GM12801 (cell line): ENCODE measurements around the gene GAS6.

ENCODE experiments used
- TF ChIP-seq, protein P1 (sequence below): IDR thresholded peaks from one replicate; pipeline ENCODE4 v1.5.1; 2011; ENCODE audit warnings: control low read depth; ENCODE audit not compliant: insufficient read length; ENCODE audit errors: extremely low read depth

GAS6 gene

DNA sequence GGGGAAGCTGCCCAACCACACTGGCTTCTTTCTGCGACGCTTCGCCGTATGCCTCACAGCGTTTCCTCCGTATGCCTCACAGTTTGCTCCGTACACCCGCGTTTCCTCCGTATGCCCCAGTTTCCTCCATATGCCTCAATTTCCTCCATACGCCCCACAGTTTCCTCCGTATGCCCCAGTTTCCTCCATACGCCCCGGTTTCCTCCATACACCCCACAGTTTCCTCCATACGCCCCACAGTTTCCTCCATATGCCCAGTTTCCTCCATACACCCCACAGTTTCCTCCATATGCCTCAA is 22.6 kb downstream of the GAS6 start:
- TF ChIP-seq, protein P1, sequence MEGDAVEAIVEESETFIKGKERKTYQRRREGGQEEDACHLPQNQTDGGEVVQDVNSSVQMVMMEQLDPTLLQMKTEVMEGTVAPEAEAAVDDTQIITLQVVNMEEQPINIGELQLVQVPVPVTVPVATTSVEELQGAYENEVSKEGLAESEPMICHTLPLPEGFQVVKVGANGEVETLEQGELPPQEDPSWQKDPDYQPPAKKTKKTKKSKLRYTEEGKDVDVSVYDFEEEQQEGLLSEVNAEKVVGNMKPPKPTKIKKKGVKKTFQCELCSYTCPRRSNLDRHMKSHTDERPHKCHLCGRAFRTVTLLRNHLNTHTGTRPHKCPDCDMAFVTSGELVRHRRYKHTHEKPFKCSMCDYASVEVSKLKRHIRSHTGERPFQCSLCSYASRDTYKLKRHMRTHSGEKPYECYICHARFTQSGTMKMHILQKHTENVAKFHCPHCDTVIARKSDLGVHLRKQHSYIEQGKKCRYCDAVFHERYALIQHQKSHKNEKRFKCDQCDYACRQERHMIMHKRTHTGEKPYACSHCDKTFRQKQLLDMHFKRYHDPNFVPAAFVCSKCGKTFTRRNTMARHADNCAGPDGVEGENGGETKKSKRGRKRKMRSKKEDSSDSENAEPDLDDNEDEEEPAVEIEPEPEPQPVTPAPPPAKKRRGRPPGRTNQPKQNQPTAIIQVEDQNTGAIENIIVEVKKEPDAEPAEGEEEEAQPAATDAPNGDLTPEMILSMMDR: no peak

DNA sequence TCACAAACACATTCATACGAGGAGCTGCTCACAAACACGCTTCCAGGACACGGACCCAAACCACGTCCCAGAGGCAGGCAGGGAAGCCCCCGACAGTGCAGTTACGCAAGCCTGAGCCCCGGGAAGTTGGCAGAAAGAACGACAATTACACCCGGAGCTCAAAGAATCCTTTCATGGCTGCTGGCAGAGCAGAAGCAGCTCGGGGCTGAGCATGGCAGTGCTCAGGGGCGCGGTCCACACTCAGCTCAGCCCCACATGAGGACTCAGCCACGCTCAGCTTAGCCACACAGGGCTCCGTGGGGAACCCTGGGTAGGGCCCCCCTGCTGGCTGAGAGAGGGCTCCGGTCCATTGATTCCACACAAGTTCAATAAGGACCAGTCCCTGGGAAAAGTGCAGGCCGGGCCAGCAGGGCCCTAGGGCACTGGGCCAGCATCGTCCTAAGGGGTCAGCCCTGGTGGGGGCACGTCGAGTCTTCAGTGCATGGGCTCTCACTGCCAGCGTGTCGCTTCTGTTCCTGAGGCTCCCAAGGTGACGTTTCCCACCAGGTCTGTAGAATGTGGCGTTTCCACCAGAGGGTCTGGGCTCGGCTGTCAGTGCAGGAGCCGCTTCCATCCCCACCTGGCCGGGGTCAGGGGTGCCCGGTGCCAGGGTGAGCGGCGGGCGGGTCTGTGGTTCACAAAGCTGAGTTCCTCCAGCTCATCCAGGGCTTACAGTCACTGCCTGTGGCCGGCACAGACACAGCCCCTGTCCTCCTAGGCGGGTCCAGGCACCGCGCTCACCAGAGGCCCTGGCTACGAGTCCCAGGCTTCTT is 23.1 kb downstream of the GAS6 start:
- TF ChIP-seq, protein P1: no peak

DNA sequence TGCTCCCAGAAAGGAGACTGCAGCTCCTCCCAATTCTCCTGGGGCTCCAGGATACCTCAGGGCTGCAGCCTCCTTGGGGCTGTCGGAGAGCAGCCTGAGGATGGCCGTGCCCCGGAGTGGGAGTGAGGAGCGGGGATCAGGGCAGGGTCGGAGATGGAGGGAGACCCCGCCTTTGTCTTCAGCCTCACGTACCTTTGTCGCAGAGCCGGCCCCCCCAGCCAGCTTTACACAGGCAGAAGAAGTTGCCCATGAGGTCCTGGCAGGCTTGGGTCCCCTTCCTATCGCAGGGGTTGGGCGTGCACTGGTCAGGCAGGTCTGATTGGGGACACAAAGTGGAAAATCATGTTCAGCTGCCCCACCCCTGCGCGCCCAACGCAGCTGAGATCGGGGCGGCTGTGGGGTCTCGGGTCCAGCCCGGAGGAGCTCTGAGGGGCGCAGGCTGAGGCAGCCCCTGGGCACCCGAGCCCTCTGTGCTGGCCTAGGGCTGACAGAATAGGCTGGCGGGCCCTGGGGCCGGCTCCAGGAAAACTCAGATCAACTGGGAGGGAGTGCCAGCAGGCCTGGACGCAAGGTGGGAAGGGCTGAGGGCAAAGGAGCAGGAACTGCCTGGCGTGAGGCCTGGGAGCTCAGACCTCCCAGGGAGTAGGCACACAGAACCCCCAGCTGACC is 24.2 kb downstream of the GAS6 start:
- TF ChIP-seq, protein P1: no peak

DNA sequence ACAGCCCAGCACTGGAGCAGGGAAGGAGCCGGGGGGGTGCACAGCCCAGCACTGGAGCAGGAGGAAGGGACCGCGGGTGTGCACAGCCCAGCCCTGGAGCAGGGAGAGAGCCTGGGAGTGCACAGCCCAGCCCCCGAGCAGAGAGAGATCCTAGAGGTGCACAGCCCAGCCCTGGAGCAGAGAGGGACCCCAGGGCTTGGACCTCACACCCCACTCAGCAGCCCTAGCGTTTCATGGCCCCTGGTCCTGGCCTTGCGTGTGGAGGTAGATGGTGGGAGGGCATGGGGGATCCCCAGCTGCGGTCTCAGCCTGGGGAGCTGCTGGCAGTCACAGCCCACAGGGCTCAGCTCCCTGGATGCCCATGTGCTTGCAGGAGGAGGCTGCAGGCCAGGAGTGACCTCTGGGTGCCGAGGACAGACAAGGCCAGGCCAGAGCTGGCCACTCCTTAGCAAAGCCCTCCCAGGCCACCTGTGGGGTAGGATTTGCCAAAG is 25.1 kb downstream of the GAS6 start:
- TF ChIP-seq, protein P1: no peak

DNA sequence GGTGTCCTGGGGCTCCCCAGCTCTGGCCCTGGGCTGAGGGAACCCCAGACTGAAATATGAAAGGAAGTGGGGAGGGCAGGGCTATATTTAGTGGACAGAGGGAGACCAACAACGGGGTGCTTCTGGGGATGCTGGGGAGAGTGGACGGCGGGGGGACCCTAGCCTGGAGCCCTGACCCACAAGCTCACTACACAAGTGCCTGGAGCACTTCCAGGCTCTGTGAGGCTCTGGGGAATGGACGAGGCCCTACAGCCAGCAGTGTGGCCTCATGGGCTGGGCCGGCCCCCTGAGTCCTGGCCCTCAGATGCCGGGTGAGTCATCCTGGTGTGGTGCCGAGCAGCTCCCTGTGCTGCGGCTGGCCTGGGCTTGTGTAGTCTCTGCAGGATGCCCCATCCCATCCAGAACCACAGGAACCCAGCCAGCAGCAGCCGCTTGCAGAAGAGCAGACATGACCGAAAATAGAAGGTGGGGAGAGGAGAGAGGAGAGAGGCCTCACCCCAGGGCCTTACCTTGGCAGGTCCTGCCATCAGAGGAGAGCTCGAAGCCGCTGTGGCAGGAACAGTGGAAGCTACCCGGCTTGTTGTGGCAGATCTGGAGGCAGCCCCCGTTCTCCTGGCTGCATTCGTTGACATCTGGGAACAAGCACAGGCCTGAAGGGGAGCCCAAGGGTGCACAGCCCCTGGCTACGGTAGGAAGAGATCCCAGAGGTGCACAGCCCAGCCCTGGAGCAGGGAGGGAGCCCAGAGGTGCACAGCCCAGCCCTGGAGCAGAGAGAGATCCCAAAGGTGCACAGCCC is 26.1 kb downstream of the GAS6 start:
- TF ChIP-seq, protein P1: no peak

DNA sequence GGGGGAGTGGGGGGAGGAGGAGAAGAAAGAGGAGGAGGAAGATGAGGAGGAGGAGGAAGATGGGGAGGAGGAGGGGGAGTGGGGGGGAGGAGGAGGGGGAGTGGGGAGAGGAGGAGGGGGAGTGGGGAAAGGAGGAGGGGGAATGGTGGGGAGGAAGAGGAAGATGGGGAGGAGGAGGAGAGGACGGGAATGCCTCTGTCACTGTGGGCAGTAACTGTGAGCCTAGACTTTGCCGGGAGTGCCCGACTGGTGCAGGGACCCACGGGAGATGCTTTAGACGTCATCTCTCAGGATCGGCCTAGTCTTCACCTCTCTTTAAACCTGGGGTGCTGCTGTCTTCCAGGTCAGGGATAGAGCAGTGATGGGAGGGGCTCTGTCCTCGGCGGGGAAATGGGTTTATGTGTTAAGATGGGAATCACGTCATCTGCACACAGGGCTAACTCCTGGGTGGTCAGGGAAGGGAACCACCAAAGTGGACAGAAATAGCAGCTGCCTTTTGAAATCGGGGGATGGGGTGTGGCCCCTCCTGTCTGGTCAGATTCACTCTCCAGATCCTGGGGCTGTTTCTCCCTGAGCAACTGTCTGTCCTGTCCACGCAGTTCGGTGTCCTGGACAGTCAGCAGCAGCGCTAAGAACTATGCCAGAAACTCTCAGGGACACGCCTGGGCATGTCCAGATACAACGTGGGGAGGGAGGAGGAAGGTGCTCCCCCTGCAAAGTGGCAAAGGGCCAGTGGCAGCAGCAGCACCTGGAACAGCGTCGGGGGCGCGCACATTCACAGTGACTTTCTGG is 26.9 kb downstream of the GAS6 start:
- TF ChIP-seq, protein P1: no peak
